ENCODE data around the gene RBM8A.

RBM8A gene

GRCh38 chr1:145871994-145872924 is 55.0 kb downstream of the RBM8A start:
- peak; percentile 20 for DNase-seq
